ENCODE measurements around the gene MYRF.

DNA sequence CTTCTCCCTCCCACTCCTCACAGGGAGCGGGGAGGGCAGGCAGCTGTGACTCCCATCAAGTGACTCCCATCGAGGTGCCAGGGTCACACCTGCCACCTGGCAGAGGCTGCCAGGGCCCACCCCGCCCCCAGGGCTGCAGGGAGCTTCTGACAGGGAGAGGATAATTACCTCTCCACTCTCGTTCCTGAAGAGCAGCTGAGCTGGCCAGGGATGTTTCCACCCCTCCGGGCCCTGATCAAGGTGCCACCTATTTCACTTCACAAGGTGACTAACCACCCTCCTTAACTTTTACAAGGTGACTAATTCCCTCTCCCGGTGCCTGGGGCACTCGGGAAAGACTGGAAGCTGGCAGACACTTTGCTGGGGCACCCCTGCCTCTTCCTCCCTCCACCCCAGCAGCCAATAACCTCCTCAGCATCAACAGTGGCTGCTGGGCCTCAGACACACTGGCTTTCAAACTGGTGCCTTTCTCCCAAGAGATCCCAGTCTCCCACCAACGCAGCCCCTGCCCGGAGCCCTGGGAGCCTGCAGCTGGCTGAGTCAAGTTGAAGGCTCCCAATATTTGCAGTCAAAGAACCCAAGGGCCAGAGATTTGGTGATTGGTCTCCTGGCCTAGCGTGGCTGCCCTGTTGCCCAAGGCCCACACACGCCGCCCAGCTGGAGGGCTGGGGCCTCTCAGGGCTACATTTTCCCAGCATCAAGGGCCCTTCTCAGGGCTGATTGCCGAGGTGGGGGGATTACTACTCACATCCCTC lies 22.0 kb upstream of the MYRF start:
- TF ChIP-seq, protein P1, sequence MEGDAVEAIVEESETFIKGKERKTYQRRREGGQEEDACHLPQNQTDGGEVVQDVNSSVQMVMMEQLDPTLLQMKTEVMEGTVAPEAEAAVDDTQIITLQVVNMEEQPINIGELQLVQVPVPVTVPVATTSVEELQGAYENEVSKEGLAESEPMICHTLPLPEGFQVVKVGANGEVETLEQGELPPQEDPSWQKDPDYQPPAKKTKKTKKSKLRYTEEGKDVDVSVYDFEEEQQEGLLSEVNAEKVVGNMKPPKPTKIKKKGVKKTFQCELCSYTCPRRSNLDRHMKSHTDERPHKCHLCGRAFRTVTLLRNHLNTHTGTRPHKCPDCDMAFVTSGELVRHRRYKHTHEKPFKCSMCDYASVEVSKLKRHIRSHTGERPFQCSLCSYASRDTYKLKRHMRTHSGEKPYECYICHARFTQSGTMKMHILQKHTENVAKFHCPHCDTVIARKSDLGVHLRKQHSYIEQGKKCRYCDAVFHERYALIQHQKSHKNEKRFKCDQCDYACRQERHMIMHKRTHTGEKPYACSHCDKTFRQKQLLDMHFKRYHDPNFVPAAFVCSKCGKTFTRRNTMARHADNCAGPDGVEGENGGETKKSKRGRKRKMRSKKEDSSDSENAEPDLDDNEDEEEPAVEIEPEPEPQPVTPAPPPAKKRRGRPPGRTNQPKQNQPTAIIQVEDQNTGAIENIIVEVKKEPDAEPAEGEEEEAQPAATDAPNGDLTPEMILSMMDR (IDR thresholded peaks at IDR 0.05; ENCODE audit: low read depth, low read length, poor library complexity, severe bottlenecking), result no peak
- no peak for TF ChIP-seq EZH2phosphoT487 (IDR thresholded peaks at IDR 0.05; ENCODE audit: borderline replicate concordance, low read length)
